WTC11 (cell line): ENCODE measurements around the gene POLK. TPM values are rescaled to one million over a fixed set of nuclear protein-coding genes. Genes with fewer than 3 reads are reported as not detected.

Experiments
- ATAC-seq: fragments of 200-7000 bp; cut with Tn5 transposase; 2 replicates; pipeline ENCODE4 v1.10.0; 2021; ENCODE audit warnings: mild to moderate bottlenecking, moderate library complexity
- CTCF ChIA-PET: fragments of 300-600 bp; sonication (Branson Sonifier 250); formaldehyde crosslinking; loops from one replicate; lab custom pipeline; 2021; ENCODE audit warnings: antibody characterized with exemption; lab: Charles Lee
- POLR2A ChIA-PET: fragments of 350-600 bp; sonication (Branson Sonifier 250); formaldehyde crosslinking; loops from one replicate; lab custom pipeline; 2021; ENCODE audit warnings: antibody characterized with exemption; lab: Charles Lee
- DNase-seq: peaks from one replicate; pipeline ENCODE4 v3.0.0; 2021; ENCODE audit warnings: low spot score
- H3K27ac Mint-ChIP-seq: 2 replicates; pipeline ENCODE4 v1.8.0; 2021; ENCODE audit warnings: mixed read lengths
- H3K27me3 Mint-ChIP-seq: 2 replicates; pipeline ENCODE4 v1.8.0; 2021; ENCODE audit warnings: low read depth, mild to moderate bottlenecking, moderate library complexity, mixed read lengths
- H3K36me3 Mint-ChIP-seq: 2 replicates; pipeline ENCODE4 v1.8.0; 2021; ENCODE audit warnings: mixed read lengths
- H3K4me1 Mint-ChIP-seq: 2 replicates; pipeline ENCODE4 v1.8.0; 2022; ENCODE audit warnings: mixed read lengths
- H3K4me3 Mint-ChIP-seq: 2 replicates; pipeline ENCODE4 v1.8.0; 2021; ENCODE audit warnings: mild to moderate bottlenecking, moderate library complexity, mixed read lengths
- H3K9me3 Mint-ChIP-seq: 2 replicates; pipeline ENCODE4 v1.8.0; 2021; ENCODE audit warnings: mixed read lengths
- CBFB ChIP-seq: sonication (generic); formaldehyde crosslinking; IDR thresholded peaks from 2 replicates; pipeline ENCODE4 v1.8.1; 2022; ENCODE audit warnings: mild to moderate bottlenecking, low read depth, missing genetic modification reagents
- CDX4 ChIP-seq: fragments of 250-450 bp; sonication (Bioruptor Pico); IDR thresholded peaks from 2 replicates; pipeline ENCODE4 v1.9.0; 2021; ENCODE audit warnings: moderate library complexity, mild to moderate bottlenecking, inconsistent platforms, borderline replicate concordance
- CREM ChIP-seq: sonication (generic); formaldehyde crosslinking; IDR thresholded peaks from 2 replicates; pipeline ENCODE4 v1.8.1; 2022; ENCODE audit warnings: mild to moderate bottlenecking, missing genetic modification reagents, moderate library complexity
- ELF4 ChIP-seq: sonication (generic); formaldehyde crosslinking; IDR thresholded peaks from 2 replicates; pipeline ENCODE4 v1.8.1; 2022; ENCODE audit warnings: low read depth, mild to moderate bottlenecking, moderate library complexity, missing genetic modification reagents
- ETV6 ChIP-seq: sonication (generic); formaldehyde crosslinking; IDR thresholded peaks from 2 replicates; pipeline ENCODE4 v1.8.1; 2022; ENCODE audit warnings: mild to moderate bottlenecking, missing genetic modification reagents
- GABPB1 ChIP-seq: sonication (generic); formaldehyde crosslinking; IDR thresholded peaks from 2 replicates; pipeline ENCODE4 v1.8.1; 2023; ENCODE audit warnings: mild to moderate bottlenecking, missing genetic modification reagents
- GTF2I ChIP-seq: fragments of 250-450 bp; sonication (Bioruptor Pico); conservative IDR thresholded peaks from 2 replicates; pipeline ENCODE4 v1.4.0; 2021; ENCODE audit warnings: mild to moderate bottlenecking
- KAT7 ChIP-seq: sonication (generic); formaldehyde crosslinking; IDR thresholded peaks from 2 replicates; pipeline ENCODE4 v1.8.1; 2023; ENCODE audit warnings: missing genetic modification reagents, mild to moderate bottlenecking, borderline replicate concordance
- MXD4 ChIP-seq: fragments of 250-450 bp; sonication (Bioruptor Pico); IDR thresholded peaks from 2 replicates; pipeline ENCODE4 v1.8.0; 2021; ENCODE audit warnings: mild to moderate bottlenecking, moderate library complexity, borderline replicate concordance
- NR2C2 ChIP-seq: sonication (generic); formaldehyde crosslinking; IDR thresholded peaks from 2 replicates; pipeline ENCODE4 v1.8.0; 2022; ENCODE audit warnings: mild to moderate bottlenecking, missing genetic modification reagents
- STAT6 ChIP-seq: sonication (generic); formaldehyde crosslinking; conservative IDR thresholded peaks from 2 replicates; pipeline ENCODE4 v1.8.1; 2023; ENCODE audit warnings: mild to moderate bottlenecking, low read depth, missing genetic modification reagents, moderate library complexity
- TCF7 ChIP-seq: sonication (generic); formaldehyde crosslinking; IDR thresholded peaks from 2 replicates; pipeline ENCODE4 v1.8.0; 2022; ENCODE audit warnings: mild to moderate bottlenecking, low read depth, missing genetic modification reagents, moderate library complexity
- ZNF121 ChIP-seq: sonication (generic); formaldehyde crosslinking; IDR thresholded peaks from 2 replicates; pipeline ENCODE4 v1.8.0; 2023; ENCODE audit warnings: missing genetic modification reagents
- ZNF263 ChIP-seq: sonication (generic); formaldehyde crosslinking; IDR thresholded peaks from 2 replicates; pipeline ENCODE4 v1.8.1; 2022; ENCODE audit warnings: low read depth, mild to moderate bottlenecking, moderate library complexity, missing genetic modification reagents
- ZNF317 ChIP-seq: sonication (generic); formaldehyde crosslinking; IDR thresholded peaks from 2 replicates; pipeline ENCODE4 v1.8.1; 2023; ENCODE audit warnings: low read depth, mild to moderate bottlenecking, moderate library complexity, missing genetic modification reagents, borderline replicate concordance
- ZNF423 ChIP-seq: fragments of 250-450 bp; sonication (Bioruptor Pico); IDR thresholded peaks from 2 replicates; pipeline ENCODE4 v2.1.2; 2022; ENCODE audit warnings: mild to moderate bottlenecking, moderate library complexity
- ZNF512 ChIP-seq: sonication (generic); formaldehyde crosslinking; IDR thresholded peaks from 2 replicates; pipeline ENCODE4 v1.8.1; 2022; ENCODE audit warnings: missing genetic modification reagents, borderline replicate concordance
- total RNA-seq: library from RNA; stranded (reverse); gene quantifications from 3 replicates; pipeline ENCODE4 v1.2.3, GENCODE V29; 2021
- TF ChIP-seq, protein P1 (sequence below): fragments of 200-600 bp; IDR thresholded peaks from 2 replicates; pipeline ENCODE4 v1.8.0; 2022; ENCODE audit warnings: antibody characterized with exemption
- TF ChIP-seq, protein P2 (sequence below): sonication (generic); formaldehyde crosslinking; IDR thresholded peaks from 2 replicates; pipeline ENCODE4 v1.8.1; 2022; ENCODE audit warnings: low read depth, missing genetic modification reagents, borderline replicate concordance

POLK gene
- total RNA-seq, 1 experiment from 2014 or later = 7.1 TPM

- ATAC-seq (no peak), DNase-seq (no peak)
- Mint-ChIP-seq H3K27me3 (no peaks in the 10 kb centered on the region), H3K4me3 (no peak overlapping the region), H3K27ac (no peak overlapping the region), H3K36me3 (no peaks in the 10 kb centered on the region), H3K4me1 (no peaks in the 10 kb centered on the region), H3K9me3 (no peaks in the 10 kb centered on the region)
- TF ChIP-seq, protein P1, sequence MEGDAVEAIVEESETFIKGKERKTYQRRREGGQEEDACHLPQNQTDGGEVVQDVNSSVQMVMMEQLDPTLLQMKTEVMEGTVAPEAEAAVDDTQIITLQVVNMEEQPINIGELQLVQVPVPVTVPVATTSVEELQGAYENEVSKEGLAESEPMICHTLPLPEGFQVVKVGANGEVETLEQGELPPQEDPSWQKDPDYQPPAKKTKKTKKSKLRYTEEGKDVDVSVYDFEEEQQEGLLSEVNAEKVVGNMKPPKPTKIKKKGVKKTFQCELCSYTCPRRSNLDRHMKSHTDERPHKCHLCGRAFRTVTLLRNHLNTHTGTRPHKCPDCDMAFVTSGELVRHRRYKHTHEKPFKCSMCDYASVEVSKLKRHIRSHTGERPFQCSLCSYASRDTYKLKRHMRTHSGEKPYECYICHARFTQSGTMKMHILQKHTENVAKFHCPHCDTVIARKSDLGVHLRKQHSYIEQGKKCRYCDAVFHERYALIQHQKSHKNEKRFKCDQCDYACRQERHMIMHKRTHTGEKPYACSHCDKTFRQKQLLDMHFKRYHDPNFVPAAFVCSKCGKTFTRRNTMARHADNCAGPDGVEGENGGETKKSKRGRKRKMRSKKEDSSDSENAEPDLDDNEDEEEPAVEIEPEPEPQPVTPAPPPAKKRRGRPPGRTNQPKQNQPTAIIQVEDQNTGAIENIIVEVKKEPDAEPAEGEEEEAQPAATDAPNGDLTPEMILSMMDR = no peak
- 0 out of 2 replicates have a peak, but pooled peaks have one; percentile 16 for TF ChIP-seq ZNF121 (CRISPR knock-in tag)
- CTCF ChIA-PET = no interaction called here
- POLR2A ChIA-PET = no interaction called here
Measured at GRCh38 chr5:75547812-75548211, 36.1 kb downstream of the POLK start.

GRCh38 chr5:75550597-75550996, 38.9 kb downstream of the POLK start:
- CTCF ChIA-PET = no interaction called here
- DNase-seq = no peak
- no peak overlapping the region for H3K27ac Mint-ChIP-seq
- no peak overlapping the region for H3K4me3 Mint-ChIP-seq
- H3K9me3 Mint-ChIP-seq = no peaks in the 10 kb centered on the region
- H3K4me1 Mint-ChIP-seq = no peaks in the 10 kb centered on the region
- POLR2A ChIA-PET = no interaction called here
- no peaks in the 10 kb centered on the region for H3K27me3 Mint-ChIP-seq
- no peaks in the 10 kb centered on the region for H3K36me3 Mint-ChIP-seq
- no peak for TF ChIP-seq GABPB1 (CRISPR knock-in tag)
- no peak for TF ChIP-seq GTF2I
- TF ChIP-seq ZNF317 (CRISPR knock-in tag) = no peak
- no peak for TF ChIP-seq KAT7 (CRISPR knock-in tag)
- no peak for TF ChIP-seq CBFB (CRISPR knock-in tag)
- TF ChIP-seq STAT6 (CRISPR knock-in tag) = no peak
- no peak for TF ChIP-seq CDX4 (CRISPR knock-in tag)
- TF ChIP-seq ZNF121 (CRISPR knock-in tag) = no peak
- no peak for TF ChIP-seq NR2C2 (CRISPR knock-in tag)
- TF ChIP-seq ZNF512 (CRISPR knock-in tag) = no peak
- TF ChIP-seq ETV6 = no peak
- TF ChIP-seq TCF7 (CRISPR knock-in tag) = no peak
- no peak for TF ChIP-seq MXD4 (CRISPR knock-in tag)
- TF ChIP-seq, protein P2, sequence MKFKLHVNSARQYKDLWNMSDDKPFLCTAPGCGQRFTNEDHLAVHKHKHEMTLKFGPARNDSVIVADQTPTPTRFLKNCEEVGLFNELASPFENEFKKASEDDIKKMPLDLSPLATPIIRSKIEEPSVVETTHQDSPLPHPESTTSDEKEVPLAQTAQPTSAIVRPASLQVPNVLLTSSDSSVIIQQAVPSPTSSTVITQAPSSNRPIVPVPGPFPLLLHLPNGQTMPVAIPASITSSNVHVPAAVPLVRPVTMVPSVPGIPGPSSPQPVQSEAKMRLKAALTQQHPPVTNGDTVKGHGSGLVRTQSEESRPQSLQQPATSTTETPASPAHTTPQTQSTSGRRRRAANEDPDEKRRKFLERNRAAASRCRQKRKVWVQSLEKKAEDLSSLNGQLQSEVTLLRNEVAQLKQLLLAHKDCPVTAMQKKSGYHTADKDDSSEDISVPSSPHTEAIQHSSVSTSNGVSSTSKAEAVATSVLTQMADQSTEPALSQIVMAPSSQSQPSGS (CRISPR knock-in tag) = no peak
- TF ChIP-seq ELF4 = no peak
- TF ChIP-seq, protein P1 = no peak
- no peak for TF ChIP-seq ZNF423
- TF ChIP-seq ZNF263 (CRISPR knock-in tag) = no peak
- no peak for TF ChIP-seq CREM (CRISPR knock-in tag)
- TF ChIP-seq, all 79 proteins: peak for 0
- ATAC-seq = no peak
